A549 (cell line): Measurements from ENCODE around the gene ETF1.

Experiments
- BCL3 ChIP-seq: fragments of >200 bp; sonication (Bioruptor Twin); formaldehyde crosslinking; IDR thresholded peaks from 3 replicates; pipeline ENCODE4 v1.6.1; 2016
- CBX2 ChIP-seq: fragments of 200-600 bp; sonication (generic); IDR thresholded peaks from 2 replicates; pipeline ENCODE4 v1.6.1; 2016; ENCODE audit warnings: low read depth, mild to moderate bottlenecking, borderline replicate concordance
- CTCF ChIP-seq: fragments of >200 bp; sonication (Bioruptor Twin); formaldehyde crosslinking; IDR thresholded peaks from 3 replicates; pipeline ENCODE4 v1.5.1; 2016
- JUN ChIP-seq, 2 experiments: fragments of >200 bp; sonication (Bioruptor Twin); formaldehyde crosslinking; IDR thresholded peaks; 2 replicates in 1 of 2; 3 replicates in 1 of 2; pipeline ENCODE4 v1.6.1; 2016 to 2017

DNA sequence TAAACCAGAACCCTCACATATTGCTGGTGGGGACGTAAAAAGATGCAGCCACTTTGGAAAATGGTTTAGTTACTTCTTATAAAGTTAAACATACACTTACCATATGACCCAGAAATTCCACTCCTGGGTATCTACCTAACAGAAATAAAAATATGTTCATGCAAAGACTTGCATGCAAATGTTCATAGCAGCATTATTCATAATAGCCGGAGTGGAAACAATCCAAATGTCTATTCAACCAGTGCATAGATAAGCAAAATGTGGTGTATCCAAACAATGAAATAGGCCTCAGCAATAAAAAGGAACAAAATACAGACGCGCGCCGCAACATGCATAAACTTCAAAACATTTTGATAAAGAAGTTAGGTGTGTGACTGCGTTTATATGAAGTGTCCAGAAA is 66.1 kb downstream of the ETF1 start:
- TF ChIP-seq CTCF (no peak), JUN (IDR thresholded peaks at IDR 0.05) (no peak), CBX2 (no peak), BCL3 (no peak)
